Measurements from ENCODE around the gene FAM3D.

FAM3D gene

DNA sequence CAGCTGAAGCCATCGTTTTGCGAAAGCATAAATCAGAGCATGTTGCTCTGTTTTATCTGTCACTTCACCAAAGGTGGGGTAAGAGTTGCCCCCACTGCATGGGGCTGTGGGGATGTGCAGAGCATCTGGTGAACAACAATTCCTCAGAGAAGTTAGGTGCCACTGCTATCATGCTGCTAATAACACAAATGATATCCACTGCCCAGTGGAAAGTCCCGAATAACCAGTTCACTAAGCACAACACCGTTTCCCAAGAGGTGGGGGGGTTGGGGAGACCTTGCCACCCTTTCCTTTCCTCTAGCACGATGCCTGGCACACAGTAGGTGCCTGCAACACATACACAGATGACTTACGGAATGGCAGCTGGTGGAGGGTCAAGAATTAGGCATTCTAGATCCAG, 38.6 kb downstream of the FAM3D start:
- no peak for DNase-seq (ENCODE audit: low read depth, low spot score)

DNA sequence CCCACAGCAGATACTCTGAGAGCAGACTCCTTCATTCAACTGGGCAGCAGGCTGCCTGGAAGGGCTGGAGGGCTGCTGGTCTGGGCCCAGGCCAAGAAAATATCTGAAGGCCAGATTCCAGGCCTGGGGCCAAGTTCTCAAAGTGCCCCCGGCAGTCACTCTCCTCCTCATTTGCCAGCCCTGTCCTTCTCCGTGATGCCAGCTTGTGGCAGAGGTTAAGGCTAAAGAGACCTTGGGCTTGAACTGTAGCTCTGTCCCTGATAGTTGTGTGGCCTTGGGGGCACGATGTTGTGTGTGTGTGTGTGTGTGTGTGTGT, 39.0 kb downstream of the FAM3D start:
- DNase-seq (ENCODE audit: low read depth, low spot score), result no peak

DNA sequence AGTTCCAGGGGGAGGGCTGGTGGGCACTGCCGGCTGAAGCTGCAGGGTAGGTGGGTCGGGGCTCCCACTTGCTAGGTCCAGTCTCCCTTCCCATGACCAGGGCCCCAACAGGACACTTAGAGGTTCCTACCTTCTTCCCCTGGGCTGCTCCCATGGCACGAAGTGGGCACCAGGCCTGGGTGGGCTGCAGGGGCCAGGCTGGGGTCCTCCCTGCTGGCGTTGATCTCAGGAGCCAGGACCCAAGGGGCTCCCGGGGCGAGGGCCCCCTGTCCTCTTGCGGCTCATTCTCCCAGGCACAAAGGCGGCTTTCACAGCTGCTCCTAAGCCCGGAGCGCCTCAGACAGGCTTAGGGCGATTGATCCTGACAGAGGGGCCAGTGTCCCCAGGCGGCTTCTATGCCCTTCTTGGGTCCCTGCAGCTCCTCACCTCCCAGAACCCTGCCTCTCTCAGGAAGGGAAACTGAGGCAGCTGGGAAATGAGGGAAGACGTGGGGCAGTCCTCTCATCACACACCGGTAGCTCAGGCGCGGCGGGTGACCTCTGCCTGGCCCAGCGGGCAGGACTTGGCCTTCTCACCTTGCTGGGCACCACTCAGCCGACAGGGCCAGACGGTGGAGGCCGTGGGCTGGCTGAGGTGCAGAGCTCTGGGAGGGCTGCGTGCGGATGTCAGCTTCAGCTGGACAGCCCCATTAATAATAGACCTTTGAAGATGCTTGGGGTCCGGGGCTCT, 39.6 kb downstream of the FAM3D start:
- DNase-seq (ENCODE audit: low read depth, low spot score), result no peak

DNA sequence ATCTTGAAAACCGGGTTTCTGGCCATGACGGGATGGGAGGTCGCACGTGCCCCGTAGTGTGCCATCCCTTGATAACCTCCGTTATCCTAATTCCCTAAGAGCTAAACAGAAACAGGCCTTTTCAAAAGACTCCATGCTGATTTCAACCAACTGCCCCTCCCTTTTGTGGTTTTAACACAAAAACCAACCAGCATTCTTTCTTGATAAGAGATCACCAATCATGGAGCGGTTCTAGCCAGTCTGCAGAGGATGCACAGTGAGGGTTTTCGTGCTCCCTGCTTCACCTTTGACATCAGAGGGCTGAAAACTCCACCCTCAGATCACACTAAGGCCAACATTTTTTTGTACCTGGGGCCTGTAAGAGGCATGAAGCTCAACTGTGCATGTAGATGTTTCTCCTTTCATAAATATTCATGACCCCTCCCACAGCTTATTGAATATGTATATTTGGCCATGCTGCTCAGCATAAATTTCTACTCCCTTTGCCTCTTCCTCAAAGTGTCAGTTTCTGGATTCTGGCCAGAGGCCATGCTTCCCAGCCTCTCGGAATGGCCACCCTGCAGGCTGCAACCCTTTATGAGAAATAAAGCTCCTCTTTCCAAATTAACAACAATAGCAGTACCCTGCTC, 41.3 kb downstream of the FAM3D start:
- DNase-seq (ENCODE audit: low read depth, low spot score), result no peak

DNA sequence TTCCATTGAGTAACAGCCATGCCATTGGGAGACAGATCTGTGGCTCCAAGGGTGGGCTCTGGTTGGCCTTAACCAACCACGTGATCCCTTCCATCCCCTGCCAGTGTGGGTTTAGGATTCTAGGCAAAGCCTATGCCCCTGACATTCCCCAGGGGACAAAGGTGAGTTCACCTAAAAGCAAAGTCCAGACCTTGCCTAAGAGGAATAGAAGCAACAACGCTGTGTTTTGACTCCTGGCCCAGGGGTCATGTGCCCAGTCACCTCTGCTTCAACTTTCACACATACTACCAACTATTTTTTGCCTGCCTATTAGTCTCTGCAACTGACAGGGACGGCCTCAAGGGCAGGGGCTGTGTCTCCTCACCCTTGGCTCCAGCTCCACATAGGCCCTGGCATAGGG, 42.0 kb downstream of the FAM3D start:
- no peak for DNase-seq (ENCODE audit: low read depth, low spot score)

DNA sequence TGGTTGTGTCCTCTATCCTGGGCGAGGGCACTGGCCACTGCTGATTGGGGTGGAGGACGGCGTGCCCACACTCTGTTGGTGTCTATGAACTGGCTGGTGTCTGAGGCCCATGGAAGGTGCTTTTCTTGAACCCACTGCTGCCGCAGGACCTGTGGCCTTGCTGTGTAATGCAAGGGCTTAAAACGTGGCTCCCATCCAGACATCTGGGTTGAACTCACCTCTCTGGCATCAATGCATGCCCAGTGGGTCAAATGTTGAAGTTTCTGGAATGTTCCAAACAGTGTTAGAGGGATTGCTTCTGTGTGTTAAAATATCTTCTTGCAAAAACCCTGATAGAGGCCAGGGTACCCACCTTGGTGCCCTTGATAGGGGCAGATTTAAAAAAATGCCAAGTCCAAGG, 42.6 kb downstream of the FAM3D start:
- DNase-seq (ENCODE audit: low read depth, low spot score), result no peak

DNA sequence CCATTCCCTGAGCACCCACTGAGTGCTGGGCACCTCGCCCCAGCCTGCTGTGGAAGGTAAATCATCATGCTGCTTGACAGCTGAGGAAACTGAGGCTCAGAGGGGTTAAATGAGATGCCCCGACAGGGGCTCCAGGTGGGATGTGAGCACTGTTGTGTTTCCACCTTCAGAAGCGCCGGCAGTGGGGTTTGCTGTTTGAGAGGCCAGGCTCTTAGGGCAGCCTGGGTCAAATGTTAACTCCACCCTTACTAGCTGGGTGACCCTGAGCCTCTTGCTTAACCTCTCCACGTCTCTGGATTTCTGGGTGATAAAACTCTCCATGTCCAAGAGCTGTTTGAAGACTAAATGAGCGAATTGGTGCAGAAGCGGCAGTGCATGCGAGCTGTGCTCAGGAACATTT, 43.1 kb downstream of the FAM3D start:
- DNase-seq (ENCODE audit: low read depth, low spot score), result no peak

DNA sequence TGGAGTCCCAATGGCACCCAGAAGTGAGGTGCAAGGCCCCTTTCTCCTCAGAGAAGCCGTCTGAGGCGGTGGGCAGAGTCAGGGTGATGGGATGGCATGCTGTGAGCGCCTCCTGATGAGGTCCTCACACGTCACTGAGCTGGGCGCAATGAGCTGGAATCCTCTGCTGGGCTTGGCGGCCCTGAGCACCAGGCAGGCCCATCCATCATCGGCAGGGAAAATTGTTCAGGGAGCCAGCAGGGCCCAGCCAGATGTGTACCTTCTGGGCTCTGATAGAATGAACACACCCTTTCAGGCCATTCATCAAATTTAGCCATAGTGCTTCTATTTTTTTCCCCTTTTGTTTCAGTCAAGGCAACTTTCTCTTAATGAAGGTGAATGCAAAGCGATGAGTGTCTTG, 43.7 kb downstream of the FAM3D start:
- DNase-seq (ENCODE audit: low read depth, low spot score), result no peak

DNA sequence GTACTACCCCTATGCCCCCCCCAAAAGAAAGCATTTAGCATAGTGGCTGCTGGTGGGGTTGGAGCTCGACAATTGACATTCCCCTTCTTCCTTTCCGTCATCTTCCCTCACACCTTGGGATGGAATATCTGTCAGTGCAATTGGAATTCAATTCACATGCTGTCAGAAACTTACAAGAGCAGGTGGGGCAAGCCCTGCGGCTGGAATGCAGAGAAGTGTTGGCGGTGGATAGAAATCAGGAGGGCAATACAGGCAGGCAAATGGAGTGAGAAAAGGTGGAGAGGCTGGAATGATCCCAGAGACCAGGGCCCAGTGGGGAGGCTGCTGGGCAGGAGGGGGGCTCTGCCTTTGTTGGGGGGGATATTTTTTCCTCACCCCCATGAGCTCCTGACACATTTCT, 44.1 kb downstream of the FAM3D start:
- DNase-seq (ENCODE audit: low read depth, low spot score), result no peak

DNA sequence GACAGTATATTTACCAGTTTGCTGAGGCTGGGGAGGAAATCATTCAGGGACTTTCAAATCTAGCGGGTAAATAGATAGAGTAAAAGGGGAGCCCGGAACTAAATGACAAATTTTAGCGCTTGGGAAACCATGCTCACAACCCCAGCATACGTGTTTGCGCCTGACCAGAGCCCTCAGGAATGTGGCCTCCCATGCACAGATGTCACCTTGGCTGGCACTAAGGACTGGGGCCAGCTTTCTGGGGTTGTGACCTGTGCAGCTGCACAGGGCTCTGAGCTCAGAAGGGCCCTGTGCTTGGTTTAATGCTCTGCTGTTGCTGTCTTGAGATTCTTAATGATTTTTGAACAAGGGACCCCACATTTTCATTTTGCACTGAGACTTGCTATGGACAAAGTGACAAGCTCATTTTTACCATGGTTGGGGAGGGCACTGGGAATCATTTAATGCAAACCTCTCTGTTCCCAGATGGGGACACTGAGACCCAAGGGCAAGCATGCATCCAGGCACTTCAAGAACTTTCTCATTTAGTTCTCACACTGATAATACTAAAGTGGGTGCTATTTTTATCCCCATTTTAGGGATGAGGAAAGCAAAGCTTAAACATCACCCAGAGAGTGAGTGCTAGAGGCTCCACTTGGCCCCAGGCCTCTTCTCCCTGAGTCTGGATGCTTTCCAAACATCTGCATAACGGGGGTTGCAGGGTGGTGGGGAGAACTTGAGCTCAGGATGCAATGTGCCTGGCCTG, 45.3 kb downstream of the FAM3D start:
- DNase-seq (ENCODE audit: low read depth, low spot score), result no peak

DNA sequence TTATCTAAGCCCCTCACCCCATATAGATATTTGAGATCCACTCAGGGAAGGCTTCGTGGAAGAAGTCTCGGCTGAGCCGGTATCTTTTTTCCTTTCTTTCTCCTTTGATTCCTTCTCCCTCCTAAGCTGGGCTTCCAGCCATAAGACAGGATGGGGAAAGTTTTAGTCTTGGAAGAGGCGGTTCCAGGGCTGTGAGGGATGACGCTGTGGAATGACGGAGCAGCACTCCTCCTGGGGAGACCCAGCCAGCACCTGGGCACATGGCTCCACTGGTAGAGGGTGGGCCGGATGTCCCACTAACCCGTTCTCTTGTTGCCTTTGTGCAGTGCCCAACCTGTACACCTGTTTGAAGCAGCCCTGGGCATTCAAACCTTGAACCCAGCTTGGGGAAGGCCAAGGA, 46.2 kb downstream of the FAM3D start:
- DNase-seq (ENCODE audit: low read depth, low spot score), result no peak

DNA sequence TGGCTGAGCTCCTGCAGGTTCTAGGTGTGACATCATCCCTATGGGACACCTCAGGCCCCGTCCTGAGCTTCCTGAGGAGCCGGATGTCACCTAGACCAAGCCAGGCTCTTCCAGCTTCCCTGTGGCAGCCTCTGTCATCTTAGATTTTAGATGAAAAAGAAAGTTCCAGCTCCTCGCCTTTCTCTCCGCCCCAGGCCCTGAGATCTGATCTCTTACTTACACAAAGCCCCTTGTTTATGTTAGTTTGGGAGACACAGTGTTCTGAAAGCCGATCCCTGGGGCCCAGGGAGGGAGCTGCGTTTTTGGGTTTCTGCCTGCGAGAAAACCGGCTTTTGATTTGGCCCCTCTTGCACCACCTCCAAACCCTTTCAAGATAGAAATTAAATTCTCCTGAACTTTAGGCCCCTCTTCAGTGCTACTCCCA, 49.2 kb downstream of the FAM3D start:
- peak; percentile 32 for DNase-seq (ENCODE audit: low read depth, low spot score)

DNA sequence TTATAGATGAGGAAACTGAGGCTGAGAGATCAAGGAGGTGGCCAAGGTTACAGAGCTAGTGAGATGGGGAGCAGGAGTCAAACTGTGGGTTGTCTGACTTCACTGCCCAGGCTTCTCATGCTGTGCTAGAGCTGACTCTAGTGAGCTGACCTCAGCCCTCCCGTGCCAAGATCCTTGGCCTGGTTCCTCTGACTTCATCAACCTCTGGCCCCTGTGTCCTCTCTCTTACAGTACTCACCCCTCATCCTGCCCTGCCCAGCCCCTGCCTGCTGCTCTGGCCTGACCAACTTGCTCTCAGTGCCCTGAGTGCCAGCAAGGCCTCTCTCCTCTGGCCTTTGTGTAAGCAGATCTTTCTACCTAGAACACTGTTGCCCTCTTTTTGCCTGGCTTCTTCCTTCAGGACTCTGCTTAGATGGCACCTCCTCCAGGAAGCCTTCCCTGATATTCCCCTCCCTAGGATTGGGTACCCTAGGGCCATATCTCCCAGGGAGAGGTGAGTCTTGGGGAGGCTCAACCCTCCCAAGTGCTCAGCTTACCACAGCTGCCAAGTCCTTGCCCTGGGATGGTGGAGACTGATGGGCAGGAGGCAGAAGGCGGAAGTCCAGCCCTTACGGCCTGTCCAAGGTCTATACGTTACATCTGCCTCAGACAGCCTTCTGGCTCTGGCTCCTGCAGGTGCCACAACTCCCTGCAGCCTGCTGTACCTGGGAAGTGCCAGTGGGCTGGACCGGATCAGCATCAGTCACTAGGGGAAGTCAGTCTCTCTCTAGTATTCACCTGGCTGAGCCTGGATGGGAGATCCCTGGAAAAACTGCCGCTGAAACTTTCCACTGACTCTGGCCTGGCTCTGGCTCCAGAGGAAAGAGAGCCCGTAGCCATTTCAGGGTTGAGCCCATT, 53.1 kb downstream of the FAM3D start:
- no peak for DNase-seq (ENCODE audit: low read depth, low spot score)

DNA sequence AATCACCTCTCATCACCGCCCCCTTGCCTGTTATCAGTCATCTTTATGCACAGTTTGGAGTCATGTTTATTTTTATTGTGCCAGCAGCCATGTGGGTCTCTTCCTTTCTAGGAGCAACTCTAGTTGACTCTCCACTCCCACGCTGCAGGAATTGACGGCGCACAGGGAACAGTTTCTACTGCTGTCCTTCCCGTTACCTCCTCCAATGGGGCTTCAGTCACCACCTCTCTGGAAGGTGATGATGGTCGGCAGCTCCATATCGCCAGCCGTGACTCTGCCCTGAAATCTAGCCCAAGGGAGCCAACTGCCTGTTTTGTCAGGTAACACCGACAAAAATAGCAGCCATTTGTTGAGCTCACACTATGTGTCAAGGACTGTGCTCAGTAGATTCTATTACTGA, 53.7 kb downstream of the FAM3D start:
- no peak for DNase-seq (ENCODE audit: low read depth, low spot score)

DNA sequence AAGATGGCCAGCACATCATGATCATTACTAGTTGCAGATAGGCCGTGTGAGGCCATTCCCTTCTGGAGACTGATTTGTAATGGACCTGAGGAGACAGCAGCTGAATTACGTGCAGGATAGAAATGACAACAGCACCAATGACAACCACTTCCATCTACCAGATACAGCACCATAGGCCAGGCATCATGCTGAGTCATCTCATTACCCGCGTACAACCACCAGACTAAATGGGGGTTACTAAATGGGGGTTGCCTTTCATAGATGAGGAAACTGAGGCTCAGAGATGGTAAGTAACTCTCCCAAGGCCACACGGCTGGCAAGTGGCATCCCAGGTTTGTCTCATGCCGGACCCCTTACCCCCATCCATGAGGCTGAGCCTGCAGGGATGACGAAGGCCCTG, 56.6 kb downstream of the FAM3D start:
- no peak for DNase-seq (ENCODE audit: low read depth, low spot score)

DNA sequence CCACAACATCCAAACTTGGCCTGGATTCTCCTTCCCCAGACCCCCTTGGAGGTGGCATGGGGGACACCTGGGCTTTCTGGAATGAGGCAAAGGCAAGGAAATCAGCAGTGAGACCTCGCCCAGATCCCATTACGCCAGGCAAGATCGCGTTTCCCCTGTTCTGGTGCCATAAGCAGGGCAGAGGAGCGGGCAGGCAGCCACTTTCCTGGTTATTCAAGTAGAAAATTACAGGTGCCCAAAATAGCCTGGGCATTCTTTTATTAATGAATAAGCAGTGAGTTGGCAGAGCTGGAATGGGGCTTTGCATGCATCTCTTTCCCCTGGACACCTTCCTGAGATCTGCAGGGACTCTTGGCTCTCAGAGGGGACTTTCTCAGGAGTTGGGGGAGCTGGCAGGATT, 57.9 kb downstream of the FAM3D start:
- DNase-seq (ENCODE audit: low read depth, low spot score), result no peak

DNA sequence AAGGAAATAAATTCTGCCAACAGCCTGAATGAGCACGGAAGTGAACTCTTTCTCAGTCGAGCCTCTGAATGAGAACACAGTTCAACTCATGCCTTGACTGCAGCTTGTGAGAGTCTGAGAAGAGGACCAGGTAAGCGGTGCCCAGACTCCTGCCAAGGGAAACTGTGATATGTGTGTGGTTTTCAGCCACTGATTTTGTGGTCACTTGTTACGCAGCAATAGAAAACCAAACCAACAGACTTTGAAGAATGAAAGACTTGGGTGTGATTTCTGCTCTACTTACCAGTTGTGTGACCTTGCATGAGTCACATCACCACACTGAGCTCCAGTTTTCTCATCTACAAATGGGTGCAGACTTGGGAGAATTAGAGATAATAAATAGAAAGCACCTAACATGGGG, 58.8 kb downstream of the FAM3D start:
- DNase-seq (ENCODE audit: low read depth, low spot score), result no peak

DNA sequence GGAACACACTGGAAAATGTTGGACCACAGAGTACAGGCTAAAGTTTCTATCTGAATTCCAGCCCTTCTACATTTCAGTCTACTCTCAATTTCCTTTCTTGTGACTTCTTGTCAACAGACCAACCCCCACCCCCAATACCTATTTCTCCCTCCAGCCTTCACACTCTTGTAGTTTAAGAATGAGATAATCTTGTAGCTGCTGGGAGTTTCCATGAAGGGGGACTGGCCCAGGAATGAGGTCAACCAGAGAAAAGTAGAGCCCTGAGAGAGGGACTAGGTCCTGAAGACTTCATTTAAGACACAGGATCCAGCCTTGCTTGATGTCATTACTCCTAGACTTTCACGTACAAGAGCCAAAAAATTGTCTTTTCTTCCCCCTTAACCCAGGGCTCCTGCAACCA, 59.9 kb downstream of the FAM3D start:
- no peak for DNase-seq (ENCODE audit: low read depth, low spot score)

DNA sequence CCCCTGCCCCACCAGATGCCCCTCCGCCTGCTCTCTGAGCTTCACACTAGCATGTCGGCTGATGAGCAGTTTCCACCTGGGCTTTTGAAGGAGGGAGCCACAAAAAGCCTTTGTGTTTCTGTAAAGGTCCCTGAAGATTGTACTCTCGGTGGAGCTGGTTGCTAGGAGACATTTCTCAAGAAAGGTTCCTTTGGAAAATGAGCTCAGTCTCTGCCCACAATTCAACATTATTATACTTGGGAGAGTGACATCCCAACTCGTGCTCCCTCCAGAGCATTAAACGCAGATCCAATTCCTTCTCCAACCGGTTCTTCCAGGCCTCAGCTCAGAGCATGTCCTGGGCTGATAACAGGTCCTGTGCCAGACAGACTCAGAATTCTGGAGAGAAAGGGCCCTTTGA, 62.5 kb downstream of the FAM3D start:
- no peak for DNase-seq (ENCODE audit: low read depth, low spot score)

DNA sequence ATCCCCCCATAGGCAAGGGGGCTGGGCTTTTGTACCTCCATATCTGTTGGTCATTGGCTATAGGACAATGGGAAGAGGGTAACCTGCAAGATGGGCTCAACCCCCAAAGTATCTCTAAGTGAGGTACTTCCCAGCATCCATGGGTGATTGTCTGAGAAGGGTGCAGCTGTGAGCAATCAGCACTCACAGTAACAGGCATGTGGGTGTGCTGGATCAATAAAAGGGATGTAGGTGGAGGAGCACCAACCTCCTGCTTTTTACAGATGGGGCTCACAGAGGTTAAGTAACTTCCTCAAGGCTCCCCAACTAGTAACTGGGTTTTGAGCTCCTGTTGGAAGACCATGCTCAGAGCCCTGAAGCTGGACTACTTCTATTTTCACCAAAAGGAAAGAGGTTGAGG, 63.0 kb downstream of the FAM3D start:
- DNase-seq (ENCODE audit: low read depth, low spot score), result no peak

DNA sequence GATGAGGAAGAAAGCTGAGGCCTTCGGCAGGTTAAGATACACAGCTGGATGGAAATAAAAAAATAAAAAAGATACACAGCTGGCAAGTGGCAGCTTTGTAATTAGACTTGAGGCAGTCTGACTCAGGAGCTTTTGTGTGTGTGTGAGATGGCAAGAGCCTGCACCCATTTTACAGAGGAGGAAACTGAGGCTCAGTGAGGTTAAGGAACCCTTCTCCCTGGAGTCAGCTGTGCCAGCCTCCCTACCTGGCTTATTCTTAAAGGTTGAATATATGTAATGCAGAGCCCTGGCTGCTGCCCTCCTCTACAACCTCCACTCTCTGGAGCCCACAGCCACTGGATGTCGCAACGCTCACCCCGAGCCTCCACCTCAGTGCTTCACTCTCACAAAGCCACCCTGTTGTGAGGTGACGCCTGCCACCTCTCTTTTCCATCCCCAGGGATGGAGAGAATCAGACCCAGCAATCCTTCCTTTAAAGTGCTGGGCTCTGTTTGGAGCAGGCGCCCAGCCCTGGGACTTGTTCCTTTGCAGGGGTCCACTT, 68.7 kb downstream of the FAM3D start:
- no peak for DNase-seq (ENCODE audit: low read depth, low spot score)
